GM12875 (cell line): Measurements from ENCODE around the gene TARS1.
"Not testable (repeated sequence)": the region's sequence is repeated elsewhere in the genome, so short reads cannot be mapped to it uniquely, and the experiment has no call there.

Experiments used
- H3K4me3 ChIP-seq: one replicate; pipeline ENCODE4 v1.5.1; 2011; ENCODE audit warnings: low read depth, low read length, control low read depth
- CTCF ChIP-seq: IDR thresholded peaks from 2 replicates; pipeline ENCODE4 v1.5.1; 2011; ENCODE audit warnings: low read depth, mild to moderate bottlenecking, control low read depth, inconsistent platforms, low read length, moderate library complexity, borderline replicate concordance; ENCODE audit not compliant: insufficient read depth

The TARS1 gene

GRCh38 chr5:33423018-33423630, 17.6 kb upstream of the TARS1 start:
- no peak overlapping the region for H3K4me3 ChIP-seq
- TF ChIP-seq CTCF = no peak

- TF ChIP-seq CTCF = no peak
- no peak overlapping the region for H3K4me3 ChIP-seq
Observed at GRCh38 chr5:33425314-33425713, 15.5 kb upstream of the TARS1 start.

GRCh38 chr5:33430983-33431382, 9.8 kb upstream of the TARS1 start:
- no peak overlapping the region for H3K4me3 ChIP-seq
- TF ChIP-seq CTCF = no peak

GRCh38 chr5:33432656-33433055, 8.1 kb upstream of the TARS1 start:
- H3K4me3 ChIP-seq = no peak overlapping the region
- no peak for TF ChIP-seq CTCF

GRCh38 chr5:33433303-33434240, 7.2 kb upstream of the TARS1 start:
- TF ChIP-seq CTCF = no peak
- H3K4me3 ChIP-seq = no peak overlapping the region

- TF ChIP-seq CTCF = peak; percentile 69
- not testable (repeated sequence) for H3K4me3 ChIP-seq
Observed at GRCh38 chr5:33435893-33436490, 4.8 kb upstream of the TARS1 start.

- no peak for TF ChIP-seq CTCF
- peak overlapping the region; percentile 62 for H3K4me3 ChIP-seq
Observed at GRCh38 chr5:33438996-33439395, 1.8 kb upstream of the TARS1 start.
